ENCODE results near the gene PSMG3.

Gene PSMG3

DNA sequence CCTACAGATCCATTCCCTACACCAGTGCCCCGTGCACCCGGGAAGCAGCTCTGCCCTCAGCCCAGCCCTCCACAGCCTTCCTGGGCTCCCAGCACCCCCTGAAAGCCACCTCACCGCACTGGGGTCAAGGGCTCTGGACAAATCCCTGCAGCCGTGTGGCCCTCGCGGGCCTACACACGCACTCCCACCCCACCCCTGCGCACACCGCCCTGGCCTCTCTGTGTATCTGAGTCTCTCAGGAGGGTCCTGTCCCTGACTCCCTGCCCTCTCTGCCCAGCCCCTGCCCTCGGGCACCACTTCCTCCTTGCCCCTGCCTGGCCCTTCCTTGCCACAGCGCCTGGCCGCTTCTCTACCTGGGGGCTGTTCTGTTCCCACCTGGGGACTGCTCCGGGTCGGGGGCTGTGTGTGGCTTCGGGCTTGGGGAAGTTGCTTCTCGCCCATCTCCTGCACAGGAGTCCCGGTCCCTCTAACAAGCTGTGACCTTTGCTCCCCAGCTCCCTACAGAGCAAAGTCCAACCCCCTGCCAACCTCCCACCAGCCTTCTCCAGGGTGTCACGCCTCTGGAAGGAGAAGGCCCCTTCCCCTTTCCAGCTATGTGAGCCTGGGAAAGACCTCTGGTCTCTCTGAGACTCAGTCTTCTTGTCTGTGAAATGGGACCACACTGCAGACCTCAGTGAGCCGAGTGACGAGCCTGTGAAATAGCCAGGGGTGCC, 15.3 kb downstream of the PSMG3 start:
- Histone ChIP-seq H3K27ac (no peak overlapping the region), H3K9me3 (ENCODE audit: low read depth, low read length) (no peaks in the 10 kb centered on the region), H3K9ac (ENCODE audit: insufficient read length) (no peak overlapping the region), H3K4me3 (no peak overlapping the region), H3K36me3 (ENCODE audit: insufficient read depth, low read length) (no peaks in the 10 kb centered on the region)
- no peak for DNase-seq (ENCODE audit: low read depth, low spot score)
- TF ChIP-seq POLR2AphosphoS5 (IDR thresholded peaks at IDR 0.05; ENCODE audit: borderline replicate concordance, low read depth, low read length) (no peak), EZH2 (IDR thresholded peaks at IDR 0.05) (no peak), FOXP2 (optimal IDR thresholded peaks at IDR 0.05; ENCODE audit: control extremely low read depth, extremely low read length, insufficient read depth) (no peak)

DNA sequence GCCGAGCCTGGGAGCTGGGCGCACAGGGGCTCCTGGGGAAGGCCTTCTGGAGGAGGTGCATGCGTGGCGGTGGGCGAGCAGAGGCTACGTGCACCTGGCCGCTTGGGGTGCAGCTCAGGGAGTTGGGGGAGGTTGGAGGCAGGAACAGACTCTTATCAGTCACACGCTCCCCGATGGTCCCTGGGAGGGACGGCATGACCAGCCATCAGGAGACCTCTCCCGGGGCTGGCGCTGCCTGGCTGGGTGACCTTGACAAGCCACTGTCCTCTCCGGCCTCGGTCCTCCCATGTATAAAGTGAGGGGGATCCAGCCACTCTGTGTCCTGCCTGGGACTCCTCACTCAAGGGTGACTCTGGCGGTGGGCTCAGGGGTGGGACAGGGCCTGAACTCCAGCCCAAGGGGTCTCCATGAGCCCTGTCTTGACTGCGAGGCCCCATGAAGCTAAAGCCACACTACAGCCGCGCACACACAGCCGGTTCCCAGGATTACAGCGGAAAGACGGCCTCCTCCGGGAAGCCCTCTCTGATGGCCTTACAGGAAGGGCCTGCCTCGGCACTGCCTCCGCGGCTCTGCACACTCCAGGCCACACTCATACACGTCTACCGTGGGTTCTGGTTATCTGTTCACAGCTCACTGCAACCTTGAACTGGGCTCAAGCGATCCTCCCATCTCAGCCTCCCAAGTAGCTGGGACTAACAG, 16.2 kb downstream of the PSMG3 start:
- H3K36me3 ChIP-seq (ENCODE audit: insufficient read depth, low read length): no peaks in the 10 kb centered on the region
- H3K9ac ChIP-seq (ENCODE audit: insufficient read length): no peak overlapping the region
- H3K9me3 ChIP-seq (ENCODE audit: low read depth, low read length): no peaks in the 10 kb centered on the region
- H3K4me3 ChIP-seq: no peak overlapping the region
- no peak for DNase-seq (ENCODE audit: low read depth, low spot score)
- TF ChIP-seq FOXP2 (optimal IDR thresholded peaks at IDR 0.05; ENCODE audit: control extremely low read depth, extremely low read length, insufficient read depth): no peak
- no peak for TF ChIP-seq EZH2 (IDR thresholded peaks at IDR 0.05)
- no peak for TF ChIP-seq POLR2AphosphoS5 (IDR thresholded peaks at IDR 0.05; ENCODE audit: borderline replicate concordance, low read depth, low read length)
- H3K27ac ChIP-seq: no peak overlapping the region

DNA sequence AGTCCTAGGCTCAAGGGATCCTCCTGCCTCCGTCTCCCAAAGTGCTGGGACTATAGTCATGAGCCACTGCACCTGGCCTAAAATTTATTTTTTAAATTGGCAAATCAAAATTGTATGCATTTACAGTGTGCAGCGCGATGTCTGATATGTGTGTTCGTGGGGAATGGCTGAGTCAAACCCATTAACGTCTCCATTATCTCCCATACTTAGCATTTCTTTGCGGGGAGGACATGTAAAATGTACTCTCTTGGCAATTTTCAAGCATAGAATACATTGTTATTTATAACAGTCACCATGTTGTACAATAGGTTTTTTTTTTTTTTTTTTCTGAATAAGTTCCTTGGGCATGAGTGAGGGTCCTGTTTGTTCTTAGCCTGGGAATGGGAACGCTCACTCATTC, 17.6 kb downstream of the PSMG3 start:
- TF ChIP-seq EZH2 (IDR thresholded peaks at IDR 0.05) (no peak), FOXP2 (optimal IDR thresholded peaks at IDR 0.05; ENCODE audit: control extremely low read depth, extremely low read length, insufficient read depth) (no peak), POLR2AphosphoS5 (IDR thresholded peaks at IDR 0.05; ENCODE audit: borderline replicate concordance, low read depth, low read length) (no peak)
- Histone ChIP-seq H3K4me3 (no peak overlapping the region), H3K9ac (ENCODE audit: insufficient read length) (no peak overlapping the region), H3K36me3 (ENCODE audit: insufficient read depth, low read length) (no peaks in the 10 kb centered on the region), H3K27ac (no peak overlapping the region), H3K9me3 (ENCODE audit: low read depth, low read length) (no peaks in the 10 kb centered on the region)
- DNase-seq (ENCODE audit: low read depth, low spot score): no peak

DNA sequence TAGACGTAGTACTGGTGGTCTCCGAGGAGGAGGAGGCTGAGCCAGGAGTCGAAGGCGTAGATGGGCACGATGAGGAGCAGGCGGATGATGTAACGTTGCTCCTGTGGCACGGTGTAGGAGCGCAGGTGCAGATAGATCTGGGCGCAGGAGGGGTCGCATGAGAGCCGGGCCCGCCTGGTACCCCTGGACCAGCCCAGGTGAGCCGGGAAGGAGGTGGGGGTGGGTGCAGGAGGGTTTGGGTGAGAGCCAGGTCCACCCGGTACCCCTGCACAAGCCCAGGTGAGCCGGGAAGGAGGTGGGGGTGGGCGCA, 19.0 kb downstream of the PSMG3 start:
- H3K36me3 ChIP-seq (ENCODE audit: insufficient read depth, low read length): no peaks in the 10 kb centered on the region
- H3K9ac ChIP-seq (ENCODE audit: insufficient read length): no peak overlapping the region
- no peak overlapping the region for H3K4me3 ChIP-seq
- TF ChIP-seq FOXP2 (optimal IDR thresholded peaks at IDR 0.05; ENCODE audit: control extremely low read depth, extremely low read length, insufficient read depth) (no peak), EZH2 (IDR thresholded peaks at IDR 0.05) (no peak), POLR2AphosphoS5 (IDR thresholded peaks at IDR 0.05; ENCODE audit: borderline replicate concordance, low read depth, low read length) (no peak)
- H3K9me3 ChIP-seq (ENCODE audit: low read depth, low read length): no peaks in the 10 kb centered on the region
- no peak for DNase-seq (ENCODE audit: low read depth, low spot score)
- no peak overlapping the region for H3K27ac ChIP-seq

DNA sequence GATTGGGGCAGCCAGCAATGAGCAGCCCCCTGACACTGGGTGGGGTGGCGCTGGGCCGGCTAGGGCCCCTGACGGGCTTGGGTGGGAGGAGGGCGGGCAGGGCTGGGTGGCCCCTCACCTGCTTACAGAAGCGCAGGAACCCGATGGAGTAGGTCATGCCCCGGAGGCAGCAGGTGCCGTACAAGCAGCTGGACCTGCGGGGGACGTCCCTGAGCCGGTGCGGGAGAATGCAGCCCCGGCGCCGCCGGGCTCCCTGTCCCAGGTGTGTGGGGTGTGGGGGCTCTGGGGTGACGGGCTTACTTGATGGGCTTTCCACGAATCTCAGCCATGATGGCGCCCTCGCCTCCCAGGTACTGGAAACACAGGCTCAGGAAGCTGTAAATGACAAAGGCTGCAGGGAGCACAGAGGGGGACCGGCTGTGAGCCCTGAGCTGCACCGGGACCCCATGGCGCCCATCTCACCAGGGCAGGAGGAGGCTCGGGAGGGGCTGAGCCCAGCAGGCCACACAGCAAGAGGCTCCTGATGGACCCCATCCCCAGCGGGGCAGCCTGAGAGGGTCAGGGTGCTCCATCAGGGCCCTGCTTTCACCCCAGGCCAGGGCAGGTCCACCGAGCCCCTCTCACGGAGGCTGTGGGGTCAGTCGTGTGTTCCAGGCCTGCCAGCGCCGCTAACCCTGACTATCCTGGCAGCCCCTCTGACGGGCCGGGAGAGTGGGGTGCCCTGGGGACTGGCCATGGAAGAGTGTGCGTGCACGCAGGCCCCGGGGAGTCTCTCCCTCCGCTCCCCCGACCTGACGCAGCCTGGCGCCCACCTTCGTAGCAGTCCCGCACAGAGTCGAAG, 19.6 kb downstream of the PSMG3 start:
- H3K9me3 ChIP-seq (ENCODE audit: low read depth, low read length): no peaks in the 10 kb centered on the region
- no peak for DNase-seq (ENCODE audit: low read depth, low spot score)

DNA sequence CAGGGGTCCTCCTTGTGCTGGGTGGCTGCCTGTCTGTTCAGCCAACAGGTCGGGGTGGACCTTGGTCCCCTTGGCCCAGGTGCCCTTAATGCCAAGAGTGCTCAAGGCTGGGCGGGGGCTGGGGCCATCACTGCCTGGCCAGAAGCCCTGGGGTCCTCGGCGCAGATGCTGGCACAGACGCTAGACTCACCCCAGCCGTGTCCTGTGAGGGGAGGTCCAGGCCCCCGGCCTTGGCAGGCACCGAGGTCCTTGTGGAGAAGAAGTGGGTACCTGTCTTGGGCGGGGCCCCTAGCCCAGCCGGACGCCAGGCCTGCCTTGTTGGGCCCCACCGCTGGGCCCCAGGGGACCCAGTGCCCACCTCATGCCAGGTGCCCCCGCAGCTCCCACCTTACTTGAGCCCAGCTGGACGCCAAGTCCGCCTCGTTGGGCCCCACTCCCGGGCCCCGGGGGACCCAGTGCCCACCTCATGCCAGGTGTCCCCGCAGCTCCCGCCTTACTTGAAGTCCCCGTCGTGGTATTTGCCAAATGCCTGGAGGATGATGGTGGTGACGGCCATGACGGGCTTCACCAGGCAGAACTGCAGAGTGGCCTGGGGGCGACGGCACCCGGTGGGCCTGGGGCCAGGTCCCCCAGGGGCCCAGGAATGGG, 20.4 kb downstream of the PSMG3 start:
- no peak for TF ChIP-seq FOXP2 (optimal IDR thresholded peaks at IDR 0.05; ENCODE audit: control extremely low read depth, extremely low read length, insufficient read depth)
- no peaks in the 10 kb centered on the region for H3K36me3 ChIP-seq (ENCODE audit: insufficient read depth, low read length)
- no peak for DNase-seq (ENCODE audit: low read depth, low spot score)
- H3K4me3 ChIP-seq: no peak overlapping the region
- no peak overlapping the region for H3K9ac ChIP-seq (ENCODE audit: insufficient read length)
- no peaks in the 10 kb centered on the region for H3K9me3 ChIP-seq (ENCODE audit: low read depth, low read length)
- no peak overlapping the region for H3K27ac ChIP-seq

More for the DNA sequence above, 19.6 kb downstream of the PSMG3 start:
- no peak overlapping the region for H3K27ac ChIP-seq
- H3K9ac ChIP-seq (ENCODE audit: insufficient read length): no peak overlapping the region
- TF ChIP-seq POLR2AphosphoS5 (IDR thresholded peaks at IDR 0.05; ENCODE audit: borderline replicate concordance, low read depth, low read length) (no peak), EZH2 (IDR thresholded peaks at IDR 0.05) (no peak), FOXP2 (optimal IDR thresholded peaks at IDR 0.05; ENCODE audit: control extremely low read depth, extremely low read length, insufficient read depth) (no peak)
- H3K36me3 ChIP-seq (ENCODE audit: insufficient read depth, low read length): no peaks in the 10 kb centered on the region
- H3K4me3 ChIP-seq: no peak overlapping the region

DNA sequence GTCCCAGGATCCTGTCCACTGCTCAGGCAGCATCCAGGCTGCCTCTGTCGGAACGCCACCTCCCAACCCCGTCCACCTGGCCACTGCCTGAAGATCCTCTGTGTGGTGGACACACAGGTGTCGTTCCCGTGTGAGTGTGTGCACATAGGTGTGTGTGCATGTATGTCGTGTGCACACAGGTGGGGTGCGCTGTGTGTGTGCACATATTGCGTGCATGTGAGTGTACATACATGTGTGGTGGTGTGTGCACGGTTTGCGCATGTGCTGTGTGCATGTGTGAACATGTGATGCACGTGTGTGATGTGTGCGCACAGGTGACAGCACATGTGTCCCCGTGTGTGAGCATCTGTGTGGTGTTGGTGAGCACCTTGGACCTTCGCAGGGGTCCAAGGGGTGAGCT, 20.9 kb downstream of the PSMG3 start:
- no peak for TF ChIP-seq POLR2AphosphoS5 (IDR thresholded peaks at IDR 0.05; ENCODE audit: borderline replicate concordance, low read depth, low read length)
- no peak for TF ChIP-seq FOXP2 (optimal IDR thresholded peaks at IDR 0.05; ENCODE audit: control extremely low read depth, extremely low read length, insufficient read depth)
- TF ChIP-seq EZH2 (IDR thresholded peaks at IDR 0.05): no peak
- no peak overlapping the region for H3K9ac ChIP-seq (ENCODE audit: insufficient read length)
- no peaks in the 10 kb centered on the region for H3K9me3 ChIP-seq (ENCODE audit: low read depth, low read length)
- no peak overlapping the region for H3K4me3 ChIP-seq
- no peak for DNase-seq (ENCODE audit: low read depth, low spot score)
- no peak overlapping the region for H3K27ac ChIP-seq
- no peaks in the 10 kb centered on the region for H3K36me3 ChIP-seq (ENCODE audit: insufficient read depth, low read length)

DNA sequence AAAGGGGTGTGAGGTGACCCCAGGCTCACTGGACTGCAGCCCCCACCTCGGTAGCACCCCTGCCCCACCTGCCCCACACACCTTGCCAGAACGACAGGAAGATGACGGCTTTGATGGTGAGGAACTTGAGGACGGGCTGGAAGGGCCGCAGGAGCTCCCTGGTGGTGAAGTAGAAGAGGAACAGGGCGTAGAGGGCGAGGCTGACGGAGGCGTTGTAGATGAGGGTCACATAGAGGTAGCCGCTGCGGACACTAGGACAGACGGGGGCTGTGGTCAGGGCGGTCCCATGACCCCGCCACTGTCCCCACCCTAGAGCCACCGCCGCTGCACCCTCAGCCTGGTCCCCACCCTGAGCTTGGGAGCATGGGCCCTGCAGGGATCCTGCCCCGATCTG, 21.4 kb downstream of the PSMG3 start:
- Histone ChIP-seq H3K9ac (ENCODE audit: insufficient read length) (no peak overlapping the region), H3K9me3 (ENCODE audit: low read depth, low read length) (no peaks in the 10 kb centered on the region), H3K36me3 (ENCODE audit: insufficient read depth, low read length) (no peaks in the 10 kb centered on the region), H3K4me3 (no peak overlapping the region), H3K27ac (no peak overlapping the region)
- no peak for DNase-seq (ENCODE audit: low read depth, low spot score)
- no peak for TF ChIP-seq EZH2 (IDR thresholded peaks at IDR 0.05)
- no peak for TF ChIP-seq POLR2AphosphoS5 (IDR thresholded peaks at IDR 0.05; ENCODE audit: borderline replicate concordance, low read depth, low read length)
- TF ChIP-seq FOXP2 (optimal IDR thresholded peaks at IDR 0.05; ENCODE audit: control extremely low read depth, extremely low read length, insufficient read depth): no peak

Measured in SK-N-MC (cell line).